ENCODE results near the gene PRKCQ. TPM values are rescaled to one million over a fixed set of nuclear protein-coding genes. Genes with fewer than 3 reads are reported as not detected.

The PRKCQ gene
- total RNA-seq, 1 experiment from 2014 or later: 12.1 TPM

GRCh38 chr10:6427357-6427959 is 152.6 kb downstream of the PRKCQ start:
- Histone ChIP-seq H3K14ac (ENCODE audit: insufficient read depth, low read length) (no peak overlapping the region), H2AFZ (ENCODE audit: low read length) (no peak overlapping the region), H2AK5ac (ENCODE audit: insufficient read length, low read length) (no peak overlapping the region), H3K9ac (ENCODE audit: extremely low read depth, insufficient read length, low read length) (no peak overlapping the region), H3T11ph (ENCODE audit: low read length) (no peak overlapping the region), H3K4ac (ENCODE audit: low read depth, low read length) (no peak overlapping the region), H3K4me1 (ENCODE audit: insufficient read depth, low read length) (no peaks in the 10 kb centered on the region), H3K27me3 (ENCODE audit: insufficient read depth, low read length) (no peaks in the 10 kb centered on the region), H3K79me2 (ENCODE audit: insufficient read depth, low read length) (no peaks in the 10 kb centered on the region), H3K23ac (ENCODE audit: insufficient read length, low read depth, low read length) (no peak overlapping the region), H3K23me2 (ENCODE audit: insufficient read length, low read depth, low read length, poor library complexity, severe bottlenecking) (no peaks in the 10 kb centered on the region), H3K9me3 (ENCODE audit: control insufficient read depth, low read depth, low read length) (no peaks in the 10 kb centered on the region), H3K79me1 (ENCODE audit: insufficient read depth, low read depth, low read length, poor library complexity, severe bottlenecking) (no peaks in the 10 kb centered on the region), H3K27ac (ENCODE audit: insufficient read length, low read depth, low read length) (no peak overlapping the region), H2BK15ac (ENCODE audit: low read depth, low read length) (no peak overlapping the region), H4K20me1 (ENCODE audit: control insufficient read depth, insufficient read depth, insufficient read length) (no peaks in the 10 kb centered on the region), H2BK20ac (ENCODE audit: low read depth, low read length, poor library complexity, severe bottlenecking) (no peak overlapping the region), H3K56ac (ENCODE audit: insufficient read length, low read depth, low read length) (no peak overlapping the region), H2BK5ac (ENCODE audit: insufficient read length, low read length) (no peak overlapping the region), H4K8ac (replicated peaks; ENCODE audit: insufficient read length, low read depth, low read length) (no peak overlapping the region), H2BK12ac (ENCODE audit: insufficient read length, low read depth, low read length) (no peak overlapping the region), H4K5ac (ENCODE audit: insufficient read length, low read depth, low read length) (no peak overlapping the region), H2BK120ac (ENCODE audit: low read depth, low read length, poor library complexity, severe bottlenecking) (no peak overlapping the region), H3K18ac (ENCODE audit: insufficient read length, low read depth, low read length) (no peak overlapping the region), H4K91ac (ENCODE audit: insufficient read length, low read depth, low read length) (no peak overlapping the region), H3K4me2 (ENCODE audit: insufficient read depth, insufficient read length, low read length) (no peak overlapping the region)
- no CpG with 5 or more reads among the region's 10 CpGs for WGBS (ENCODE audit: extremely low coverage, insufficient read length, low lambda C conversion rate)
- no peak for DNase-seq
- Mint-ChIP-seq H3K27ac (no peak overlapping the region), H3K9me3 (no peaks in the 10 kb centered on the region), H3K36me3 (ENCODE audit: insufficient read depth in 1 of 3, low read depth in 3 of 3) (peaks cover 5 to 19% (median 13%) of the 10 kb centered on the region in 3 experiments; a peak in 5 of 7 replicates), H3K4me1 (no peaks in the 10 kb centered on the region), H3K4me3 (no peak overlapping the region), H3K27me3 (ENCODE audit: low read depth) (no peaks in the 10 kb centered on the region)
- no peak for TF ChIP-seq CTCF (conservative IDR thresholded peaks at IDR 0.05)
